ENCODE measurements around the gene FKBP7. TPM values are rescaled to one million over a fixed set of nuclear protein-coding genes. Genes with fewer than 3 reads are reported as not detected.

Gene FKBP7
- total RNA-seq, 1 donor: 35.5 TPM

DNA sequence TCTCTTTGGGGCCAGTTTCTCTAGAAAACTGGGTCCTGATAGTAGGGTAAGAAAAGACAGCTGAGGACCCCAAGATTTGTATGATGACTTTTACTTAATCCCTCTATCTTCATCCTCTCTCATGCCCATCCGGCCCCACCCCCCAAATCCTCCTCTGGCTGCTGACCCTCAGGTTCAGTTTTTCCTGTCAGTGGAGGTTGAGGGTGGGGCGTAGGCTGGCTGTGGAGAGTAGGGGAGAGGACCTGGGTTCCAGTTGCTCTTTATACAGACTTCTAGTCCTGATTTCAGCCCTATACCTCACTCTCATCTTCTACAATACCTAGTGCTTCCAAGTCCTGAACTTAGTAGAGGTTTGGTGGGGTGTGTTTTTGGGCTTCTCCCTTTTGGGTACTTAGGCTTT, 30.2 kb upstream of the FKBP7 start:
- DNase-seq (ENCODE audit: low read depth): no peak
- H3K4me3 ChIP-seq (ENCODE audit: low read depth, low read length): no peak overlapping the region
- no peak for TF ChIP-seq CTCF (IDR thresholded peaks at IDR 0.05; ENCODE audit: insufficient read depth, low read length)

DNA sequence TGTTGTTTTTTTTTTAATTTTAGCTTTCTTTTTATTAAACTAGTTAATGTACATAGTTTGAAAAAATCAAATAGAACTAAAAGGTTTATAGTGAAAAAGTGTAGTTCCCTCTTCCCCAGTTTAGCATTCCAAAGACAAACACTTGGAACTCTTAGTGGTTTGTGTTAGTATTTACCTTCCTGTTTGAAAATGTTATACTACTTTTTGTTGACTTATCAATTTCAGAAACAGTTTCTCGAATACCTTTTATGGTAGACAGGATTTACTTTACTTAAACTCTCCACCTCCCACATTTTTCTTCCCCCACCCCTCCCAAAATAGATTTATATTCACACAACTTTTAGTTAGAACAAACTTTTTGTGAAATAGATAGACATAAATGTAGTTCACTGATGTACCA, 28.5 kb upstream of the FKBP7 start:
- no peak for TF ChIP-seq CTCF (IDR thresholded peaks at IDR 0.05; ENCODE audit: insufficient read depth, low read length)
- no peak for DNase-seq (ENCODE audit: low read depth)
- H3K4me3 ChIP-seq (ENCODE audit: low read depth, low read length): no peak overlapping the region

DNA sequence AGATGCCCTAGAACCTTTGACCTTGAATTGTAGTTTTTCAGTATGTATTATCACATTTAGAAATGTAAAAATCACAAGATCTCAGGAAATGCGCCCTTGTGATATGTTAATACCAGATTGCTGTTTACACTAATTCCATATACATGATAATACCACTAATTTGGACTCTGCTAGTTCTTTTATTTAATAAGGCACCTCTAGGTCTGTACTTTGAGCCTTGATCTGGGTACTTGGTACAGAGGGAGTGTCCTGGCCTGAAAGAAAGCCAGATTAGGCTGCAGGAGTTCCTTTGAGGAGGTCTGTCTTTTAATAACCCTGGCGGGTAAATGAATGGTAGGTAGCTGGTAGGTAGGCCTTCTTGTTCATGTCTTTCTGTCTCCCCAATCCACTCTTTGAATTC, 28.1 kb upstream of the FKBP7 start:
- DNase-seq (ENCODE audit: low read depth): no peak
- H3K4me3 ChIP-seq (ENCODE audit: low read depth, low read length): no peak overlapping the region
- no peak for TF ChIP-seq CTCF (IDR thresholded peaks at IDR 0.05; ENCODE audit: insufficient read depth, low read length)

GRCh38 chr2:178506101-178506500, 27.7 kb upstream of the FKBP7 start:
- no peak overlapping the region for H3K4me3 ChIP-seq (ENCODE audit: low read depth, low read length)
- TF ChIP-seq CTCF (IDR thresholded peaks at IDR 0.05; ENCODE audit: insufficient read depth, low read length): no peak
- no peak for DNase-seq (ENCODE audit: low read depth)

GRCh38 chr2:178502751-178503150, 24.4 kb upstream of the FKBP7 start:
- DNase-seq (ENCODE audit: low read depth): no peak
- TF ChIP-seq CTCF (IDR thresholded peaks at IDR 0.05; ENCODE audit: insufficient read depth, low read length): no peak

GRCh38 chr2:178499640-178500039, 21.2 kb upstream of the FKBP7 start:
- DNase-seq (ENCODE audit: low read depth): no peak
- H3K4me3 ChIP-seq (ENCODE audit: low read depth, low read length): no peak overlapping the region
- no peak for TF ChIP-seq CTCF (IDR thresholded peaks at IDR 0.05; ENCODE audit: insufficient read depth, low read length)

More at GRCh38 chr2:178502751-178503150, 24.4 kb upstream of the FKBP7 start:
- no peak overlapping the region for H3K4me3 ChIP-seq (ENCODE audit: low read depth, low read length)

DNA sequence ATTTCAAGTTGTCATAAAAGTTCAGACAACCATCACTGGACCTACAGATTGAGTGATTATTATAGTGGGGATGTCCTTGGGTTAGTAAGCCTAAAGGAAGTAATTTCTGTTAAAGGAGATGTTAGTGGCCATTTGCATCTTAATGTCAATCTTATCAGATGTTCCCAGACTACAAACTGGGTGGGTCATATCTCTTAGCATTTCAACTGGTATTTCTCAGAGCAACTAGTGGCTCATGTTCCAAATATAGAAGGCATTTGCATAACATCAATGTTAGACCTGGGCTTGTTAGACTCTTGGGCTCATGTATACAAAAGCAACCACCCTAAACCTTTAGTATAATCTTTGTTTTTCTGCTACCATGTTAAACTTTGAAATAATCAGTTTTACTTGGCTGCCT, 19.7 kb upstream of the FKBP7 start:
- no peak for TF ChIP-seq CTCF (IDR thresholded peaks at IDR 0.05; ENCODE audit: insufficient read depth, low read length)
- no peak for DNase-seq (ENCODE audit: low read depth)
- no peak overlapping the region for H3K4me3 ChIP-seq (ENCODE audit: low read depth, low read length)

Data from fibroblast of the aortic adventitia (primary cell).